Measurements from ENCODE around the gene SYNE2. TPM values are rescaled to one million over a fixed set of nuclear protein-coding genes. Genes with fewer than 3 reads are reported as not detected.
"Not testable (repeated sequence)": the region's sequence is repeated elsewhere in the genome, so short reads cannot be mapped to it uniquely, and the experiment has no call there.

SYNE2 gene
- total RNA-seq, 1 experiment from 2014 or later: 16.0 TPM

GRCh38 chr14:63870753-63871037 lies 17.9 kb downstream of the SYNE2 start:
- H3K9me3 ChIP-seq (ENCODE audit: low read length); H2AFZ ChIP-seq (ENCODE audit: low read length); H4K20me1 ChIP-seq (ENCODE audit: low read length); H3K9me2 ChIP-seq (replicated peaks; ENCODE audit: low read length); H3K79me2 ChIP-seq (ENCODE audit: low read length); BruUV-seq (replicated peaks); CTCF ChIA-PET; DNase-seq; H3K4me3 ChIP-seq (ENCODE audit: low read length); H3F3A ChIP-seq (ENCODE audit: low read length, unreplicated experiment); H3K27me3 ChIP-seq (ENCODE audit: low read length); ATAC-seq; H3K27ac ChIP-seq (ENCODE audit: low read length); H3K36me3 ChIP-seq (ENCODE audit: low read depth, low read length); H3K4me2 ChIP-seq (ENCODE audit: low read length); intact Hi-C loops (cut with micrococcal nuclease); H3K9ac ChIP-seq (ENCODE audit: low read length): not testable (repeated sequence)
- POLR2A ChIA-PET (ENCODE audit: unreplicated experiment): interaction anchor here (0.6 kb wide), 1 partner anchor 1588 kb away, joined by 4 read pairs; no protein-coding TSS in a partner anchor
- H3K4me1 ChIP-seq (ENCODE audit: insufficient read depth, low read length): peaks cover 18% of the 10 kb centered on the region

GRCh38 chr14:63874223-63874622 lies 21.4 kb downstream of the SYNE2 start:
- Histone ChIP-seq H3K9ac (ENCODE audit: low read length) (no peak overlapping the region), H3K36me3 (ENCODE audit: low read depth, low read length) (no peaks in the 10 kb centered on the region), H3K27ac (ENCODE audit: low read length) (no peak overlapping the region), H3K4me3 (ENCODE audit: low read length) (no peak overlapping the region), H4K20me1 (ENCODE audit: low read length) (no peaks in the 10 kb centered on the region), H3K9me3 (ENCODE audit: low read length) (no peaks in the 10 kb centered on the region), H3K27me3 (ENCODE audit: low read length) (no peaks in the 10 kb centered on the region), H3K9me2 (replicated peaks; ENCODE audit: low read length) (no peaks in the 10 kb centered on the region), H2AFZ (ENCODE audit: low read length) (no peak overlapping the region), H3K4me2 (ENCODE audit: low read length) (no peak overlapping the region), H3F3A (ENCODE audit: low read length, unreplicated experiment) (no peaks in the 10 kb centered on the region), H3K4me1 (ENCODE audit: insufficient read depth, low read length) (peaks cover 15% of the 10 kb centered on the region; the same call in 1 of the 2 replicates), H3K79me2 (ENCODE audit: low read length) (no peaks in the 10 kb centered on the region)
- ChIA-PET CTCF (no interaction called here), POLR2A (ENCODE audit: unreplicated experiment) (interaction anchor here (0.6 kb wide), 1 partner anchor 206 kb away, joined by 4 read pairs; no protein-coding TSS in a partner anchor)
- ATAC-seq (no peak), DNase-seq (no peak)
- no TSS peak for BruUV-seq (replicated peaks)
- intact Hi-C loops (cut with micrococcal nuclease): no loop called here
- TF ChIP-seq EZH2 (IDR thresholded peaks at IDR 0.05; ENCODE audit: low read length, unreplicated experiment): no peak
- no peak for TF ChIP-seq CTCF (conservative IDR thresholded peaks at IDR 0.05; ENCODE audit: low read depth, low read length)
- no peak for TF ChIP-seq EZH2phosphoT487 (IDR thresholded peaks at IDR 0.05; ENCODE audit: borderline replicate concordance, low read length)

- ChIA-PET POLR2A (ENCODE audit: unreplicated experiment) (interaction anchor here (0.6 kb wide), 1 partner anchor 379 kb away, joined by 3 read pairs; no protein-coding TSS in a partner anchor), CTCF (interaction anchor here (0.7 kb wide), 1 partner anchor 78 kb away, joined by 9 read pairs; no protein-coding TSS in a partner anchor)
- no peaks in the 10 kb centered on the region for H3K27me3 ChIP-seq (ENCODE audit: low read length)
- no peak overlapping the region for H3K9ac ChIP-seq (ENCODE audit: low read length)
- ATAC-seq: peak; percentile 37
- peaks cover 15% of the 10 kb centered on the region; the same call in 1 of the 2 replicates for H3K4me1 ChIP-seq (ENCODE audit: insufficient read depth, low read length)
- TF ChIP-seq EZH2 (IDR thresholded peaks at IDR 0.05; ENCODE audit: low read length, unreplicated experiment) (no peak), CTCF (conservative IDR thresholded peaks at IDR 0.05; ENCODE audit: low read depth, low read length) (no peak), EZH2phosphoT487 (IDR thresholded peaks at IDR 0.05; ENCODE audit: borderline replicate concordance, low read length) (no peak)
- H3K27ac ChIP-seq (ENCODE audit: low read length): no peak overlapping the region
- intact Hi-C loops (cut with micrococcal nuclease): no loop called here
- peak; percentile 43 for DNase-seq
- H2AFZ ChIP-seq (ENCODE audit: low read length): no peak overlapping the region
- H3K9me2 ChIP-seq (replicated peaks; ENCODE audit: low read length): no peaks in the 10 kb centered on the region
- H3K4me2 ChIP-seq (ENCODE audit: low read length): no peak overlapping the region
- H3K36me3 ChIP-seq (ENCODE audit: low read depth, low read length): no peaks in the 10 kb centered on the region
- H3K79me2 ChIP-seq (ENCODE audit: low read length): no peaks in the 10 kb centered on the region
- H3K9me3 ChIP-seq (ENCODE audit: low read length): no peaks in the 10 kb centered on the region
- no TSS peak for BruUV-seq (replicated peaks)
- H3F3A ChIP-seq (ENCODE audit: low read length, unreplicated experiment): no peaks in the 10 kb centered on the region
- H3K4me3 ChIP-seq (ENCODE audit: low read length): no peak overlapping the region
- H4K20me1 ChIP-seq (ENCODE audit: low read length): no peaks in the 10 kb centered on the region
These were observed 22.5 kb downstream of the SYNE2 start for GRCh38 chr14:63875311-63875710.

Data from PC-3 (cell line).